HG03159 (cell line): Measurements from ENCODE around the gene PPP2R5B.

Experiments used
- ATAC-seq: cut with Tn5 transposase; IDR thresholded peaks from one replicate; pipeline ENCODE4 v1.9.1; 2021; ENCODE audit warnings: mild to moderate bottlenecking, moderate library complexity; ENCODE audit not compliant: unreplicated experiment

Gene PPP2R5B

GRCh38 chr11:64905516-64906313 is 18.8 kb upstream of the PPP2R5B start:
- no peak for ATAC-seq

- no peak for ATAC-seq
Observed at GRCh38 chr11:64906314-64906635, 18.2 kb upstream of the PPP2R5B start.

GRCh38 chr11:64908766-64909165 is 15.7 kb upstream of the PPP2R5B start:
- no peak for ATAC-seq

GRCh38 chr11:64909653-64910343 is 14.7 kb upstream of the PPP2R5B start:
- ATAC-seq = no peak

GRCh38 chr11:64910451-64911093 is 13.9 kb upstream of the PPP2R5B start:
- ATAC-seq = no peak

GRCh38 chr11:64911142-64911541 is 13.3 kb upstream of the PPP2R5B start:
- ATAC-seq = no peak

GRCh38 chr11:64911689-64912088 is 12.8 kb upstream of the PPP2R5B start:
- ATAC-seq = no peak

- no peak for ATAC-seq
Observed at GRCh38 chr11:64913171-64913727, 11.2 kb upstream of the PPP2R5B start.

- no peak for ATAC-seq
Observed at GRCh38 chr11:64914123-64914522, 10.4 kb upstream of the PPP2R5B start.

- no peak for ATAC-seq
Observed at GRCh38 chr11:64915376-64915887, 9.1 kb upstream of the PPP2R5B start.

GRCh38 chr11:64916040-64916774 is 8.3 kb upstream of the PPP2R5B start:
- ATAC-seq = peak; percentile 16

GRCh38 chr11:64916775-64917662 is 7.5 kb upstream of the PPP2R5B start, which contains the start of gene ATG2A:
TSS of gene ATG2A (minus strand) at chr11:64917209. CDS start at chr11:64917135, 74 bp downstream.
- ATAC-seq = peak; percentile 90

GRCh38 chr11:64917663-64917995 is 6.9 kb upstream of the PPP2R5B start:
- ATAC-seq = no peak

GRCh38 chr11:64918017-64918416 is 6.5 kb upstream of the PPP2R5B start:
- no peak for ATAC-seq

GRCh38 chr11:64919627-64920026 is 4.9 kb upstream of the PPP2R5B start:
- ATAC-seq = no peak

- ATAC-seq = no peak
Observed at GRCh38 chr11:64920124-64920523, 4.4 kb upstream of the PPP2R5B start.

- ATAC-seq = no peak
Observed at GRCh38 chr11:64921384-64921783, 3.1 kb upstream of the PPP2R5B start.

GRCh38 chr11:64923151-64923661 is 1.3 kb upstream of the PPP2R5B start:
- no peak for ATAC-seq

- ATAC-seq = no peak
Observed at GRCh38 chr11:64924910-64925284, 408 bp downstream of the PPP2R5B start.
